T-helper 1 cell treated with Interleukin-12 subunit alpha and Interleukin-12 subunit beta and Interleukin-4 antibody, amounts not matched to agents 30 μg/mL and 1 μg/mL, for 36 hours (primary cell): ENCODE data around the gene KIF3C.
"Not testable (repeated sequence)": the region's sequence is repeated elsewhere in the genome, so short reads cannot be mapped to it uniquely, and the experiment has no call there.

Source experiments
- H3K27ac Mint-ChIP-seq: one replicate; pipeline ENCODE4 v1.8.0; 2021; ENCODE audit warnings: mild to moderate bottlenecking, mixed read lengths
- H3K27me3 Mint-ChIP-seq: one replicate; pipeline ENCODE4 v1.8.0; 2021; ENCODE audit warnings: low read depth, mixed read lengths
- H3K36me3 Mint-ChIP-seq: one replicate; pipeline ENCODE4 v1.8.0; 2021; ENCODE audit warnings: low read depth, mixed read lengths
- H3K4me1 Mint-ChIP-seq: one replicate; pipeline ENCODE4 v1.8.0; 2021; ENCODE audit warnings: low read depth, mixed read lengths
- H3K4me3 Mint-ChIP-seq: one replicate; pipeline ENCODE4 v1.8.0; 2021; ENCODE audit warnings: mild to moderate bottlenecking, moderate library complexity, mixed read lengths
- H3K9me3 Mint-ChIP-seq: one replicate; pipeline ENCODE4 v1.8.0; 2021; ENCODE audit warnings: mixed read lengths

Gene KIF3C

DNA sequence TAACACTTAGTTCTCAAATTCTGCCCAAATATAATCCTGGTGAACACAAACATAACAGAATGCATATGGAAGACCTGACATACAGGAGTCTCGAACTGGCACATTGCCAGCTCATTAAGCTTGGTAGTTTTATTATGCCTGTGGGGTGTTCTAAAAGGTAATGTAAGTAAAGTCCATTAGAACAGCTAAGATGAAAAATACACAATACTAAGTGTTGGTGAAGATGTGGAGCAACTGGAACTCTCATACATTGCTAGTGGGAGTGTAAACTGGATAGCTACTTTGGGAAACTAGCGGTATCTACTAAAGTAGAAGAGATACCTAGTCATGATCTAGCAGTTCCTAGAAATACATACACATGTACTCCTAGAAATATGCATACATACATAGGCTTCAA, 27.3 kb upstream of the KIF3C start:
- H3K4me1 Mint-ChIP-seq: peaks cover 6% of the 10 kb centered on the region
- no peak overlapping the region for H3K4me3 Mint-ChIP-seq
- no peaks in the 10 kb centered on the region for H3K27me3 Mint-ChIP-seq
- H3K9me3 Mint-ChIP-seq: peaks cover 5% of the 10 kb centered on the region
- no peaks in the 10 kb centered on the region for H3K36me3 Mint-ChIP-seq
- no peak overlapping the region for H3K27ac Mint-ChIP-seq

DNA sequence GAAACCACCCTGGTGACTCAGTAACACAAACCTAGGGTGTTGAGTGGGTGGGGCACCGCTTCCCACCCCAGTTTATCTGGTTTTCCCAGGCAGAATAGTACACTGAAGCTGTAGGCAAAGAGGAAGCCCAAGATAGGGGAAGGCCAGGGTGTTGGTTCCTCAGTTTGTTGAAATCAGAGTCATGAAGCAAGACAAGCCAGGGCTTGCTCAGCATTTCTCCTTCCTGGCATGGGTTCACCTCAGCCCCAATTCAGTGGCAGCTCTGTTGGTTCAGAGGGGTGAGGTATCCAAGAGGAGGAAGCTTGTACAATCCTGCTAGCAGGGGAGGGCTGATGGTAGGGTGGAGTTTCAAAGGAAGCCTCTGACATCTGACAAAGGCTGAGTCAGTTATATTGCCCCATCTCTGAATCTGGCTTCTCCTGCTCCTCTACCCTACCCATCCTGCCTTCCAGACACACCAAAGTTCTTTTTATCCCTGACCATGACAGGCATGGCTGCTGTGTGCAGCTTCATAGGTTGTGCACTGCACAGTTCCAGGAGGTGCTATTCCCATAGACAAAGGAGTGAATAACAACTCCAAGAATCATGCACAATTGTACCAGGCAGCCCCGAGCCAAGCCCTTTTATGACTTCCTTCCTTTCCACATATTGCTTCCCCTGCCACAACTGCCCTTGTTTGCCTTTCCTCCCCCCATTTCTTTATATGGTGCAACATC, 26.7 kb upstream of the KIF3C start:
- no peak overlapping the region for H3K27ac Mint-ChIP-seq

GRCh38 chr2:26008095-26008494, 25.8 kb upstream of the KIF3C start:
- Mint-ChIP-seq H3K36me3 (no peaks in the 10 kb centered on the region), H3K4me3 (no peak overlapping the region)

More for the DNA sequence above, 26.7 kb upstream of the KIF3C start:
- H3K9me3 Mint-ChIP-seq: peaks cover 5% of the 10 kb centered on the region
- H3K4me1 Mint-ChIP-seq: peaks cover 6% of the 10 kb centered on the region
- H3K36me3 Mint-ChIP-seq: no peaks in the 10 kb centered on the region
- no peaks in the 10 kb centered on the region for H3K27me3 Mint-ChIP-seq
- no peak overlapping the region for H3K4me3 Mint-ChIP-seq

GRCh38 chr2:26002632-26003310, 20.5 kb upstream of the KIF3C start:
- H3K27ac Mint-ChIP-seq: no peak overlapping the region
- no peaks in the 10 kb centered on the region for H3K27me3 Mint-ChIP-seq
- no peaks in the 10 kb centered on the region for H3K9me3 Mint-ChIP-seq
- H3K4me1 Mint-ChIP-seq: peaks cover 7% of the 10 kb centered on the region
- no peaks in the 10 kb centered on the region for H3K36me3 Mint-ChIP-seq
- H3K4me3 Mint-ChIP-seq: no peak overlapping the region

More at GRCh38 chr2:26008095-26008494, 25.8 kb upstream of the KIF3C start:
- Mint-ChIP-seq H3K4me1 (peaks cover 6% of the 10 kb centered on the region), H3K27ac (no peak overlapping the region), H3K9me3 (peaks cover 5% of the 10 kb centered on the region), H3K27me3 (no peaks in the 10 kb centered on the region)

- Mint-ChIP-seq H3K36me3 (no peaks in the 10 kb centered on the region), H3K9me3 (no peaks in the 10 kb centered on the region), H3K27ac (no peak overlapping the region), H3K4me1 (peaks cover 7% of the 10 kb centered on the region), H3K4me3 (no peak overlapping the region), H3K27me3 (no peaks in the 10 kb centered on the region)
Measured at GRCh38 chr2:26001743-26002351, 19.6 kb upstream of the KIF3C start.

- no peaks in the 10 kb centered on the region for H3K36me3 Mint-ChIP-seq
- H3K9me3 Mint-ChIP-seq: no peaks in the 10 kb centered on the region
- H3K27ac Mint-ChIP-seq: no peak overlapping the region
- no peak overlapping the region for H3K4me3 Mint-ChIP-seq
- H3K4me1 Mint-ChIP-seq: peaks cover 7% of the 10 kb centered on the region
- H3K27me3 Mint-ChIP-seq: no peaks in the 10 kb centered on the region
Measured at GRCh38 chr2:26000561-26001082, 18.3 kb upstream of the KIF3C start.

- not testable (repeated sequence) for H3K9me3 Mint-ChIP-seq, H3K36me3 Mint-ChIP-seq, H3K27ac Mint-ChIP-seq, H3K27me3 Mint-ChIP-seq, H3K4me1 Mint-ChIP-seq, H3K4me3 Mint-ChIP-seq
Measured at GRCh38 chr2:25999406-25999805, 17.1 kb upstream of the KIF3C start.

- H3K9me3 Mint-ChIP-seq, H3K4me3 Mint-ChIP-seq, H3K27ac Mint-ChIP-seq, H3K4me1 Mint-ChIP-seq, H3K27me3 Mint-ChIP-seq, H3K36me3 Mint-ChIP-seq: not testable (repeated sequence)
Measured at GRCh38 chr2:25998816-25999383, 16.6 kb upstream of the KIF3C start.

GRCh38 chr2:25996844-25997243, 14.5 kb upstream of the KIF3C start:
- peaks cover 12% of the 10 kb centered on the region for H3K27me3 Mint-ChIP-seq
- no peaks in the 10 kb centered on the region for H3K9me3 Mint-ChIP-seq
- H3K4me1 Mint-ChIP-seq: peaks cover 15% of the 10 kb centered on the region
- no peak overlapping the region for H3K27ac Mint-ChIP-seq
- no peaks in the 10 kb centered on the region for H3K36me3 Mint-ChIP-seq
- H3K4me3 Mint-ChIP-seq: no peak overlapping the region

- H3K9me3 Mint-ChIP-seq: no peaks in the 10 kb centered on the region
- no peak overlapping the region for H3K4me3 Mint-ChIP-seq
- peaks cover 26% of the 10 kb centered on the region for H3K4me1 Mint-ChIP-seq
- peaks cover 12% of the 10 kb centered on the region for H3K27me3 Mint-ChIP-seq
- no peaks in the 10 kb centered on the region for H3K36me3 Mint-ChIP-seq
- no peak overlapping the region for H3K27ac Mint-ChIP-seq
Measured at GRCh38 chr2:25994509-25994908, 12.2 kb upstream of the KIF3C start.

DNA sequence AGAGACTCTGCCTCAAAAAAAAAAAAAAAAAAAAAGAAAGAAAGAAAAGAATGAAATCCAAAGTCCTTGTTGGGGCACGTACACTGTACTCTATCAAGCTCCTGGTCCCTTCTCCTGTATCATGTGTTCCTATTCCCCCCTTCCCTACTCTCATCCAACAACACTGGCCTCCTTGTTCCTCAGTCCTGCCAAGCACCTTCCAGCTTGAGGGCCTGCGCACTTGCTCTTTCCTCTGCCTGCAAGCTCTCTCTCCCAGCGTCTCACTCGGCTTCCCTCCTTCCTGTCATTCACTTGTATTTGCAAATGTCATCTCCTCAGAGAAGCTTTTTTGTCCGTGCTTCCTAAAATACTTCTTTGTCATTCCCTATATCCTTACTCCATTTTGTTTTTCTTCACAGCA, 10.8 kb upstream of the KIF3C start:
- Mint-ChIP-seq H3K27me3 (peaks cover 12% of the 10 kb centered on the region), H3K36me3 (no peaks in the 10 kb centered on the region), H3K27ac (no peak overlapping the region), H3K4me1 (peaks cover 24% of the 10 kb centered on the region), H3K9me3 (no peaks in the 10 kb centered on the region), H3K4me3 (no peak overlapping the region)

- no peak overlapping the region for H3K27ac Mint-ChIP-seq
- no peaks in the 10 kb centered on the region for H3K36me3 Mint-ChIP-seq
- no peaks in the 10 kb centered on the region for H3K9me3 Mint-ChIP-seq
- H3K4me1 Mint-ChIP-seq: peaks cover 24% of the 10 kb centered on the region
- H3K4me3 Mint-ChIP-seq: no peak overlapping the region
- peaks cover 12% of the 10 kb centered on the region for H3K27me3 Mint-ChIP-seq
Measured at GRCh38 chr2:25992556-25992955, 10.3 kb upstream of the KIF3C start.

DNA sequence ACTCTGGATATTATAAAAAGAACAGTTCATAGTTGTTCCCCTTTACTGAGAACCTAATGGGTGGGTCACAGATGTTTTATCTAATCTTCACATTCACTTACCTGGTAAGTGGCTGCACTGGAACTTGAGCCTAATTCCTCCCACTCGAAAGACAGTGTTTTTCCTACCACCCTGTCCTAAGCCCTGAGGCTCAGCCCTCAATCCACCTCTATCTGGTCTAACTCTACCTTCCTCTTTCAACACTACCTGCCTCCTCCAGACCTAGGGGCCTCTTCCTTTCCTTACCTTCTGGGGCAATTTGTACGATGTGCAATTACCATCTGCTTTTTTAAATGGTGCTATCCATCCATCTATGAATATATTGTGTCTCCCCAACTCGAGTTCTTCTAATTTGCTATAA, 9.7 kb upstream of the KIF3C start:
- Mint-ChIP-seq H3K4me1 (peaks cover 24% of the 10 kb centered on the region), H3K27ac (no peak overlapping the region), H3K9me3 (no peaks in the 10 kb centered on the region), H3K4me3 (no peak overlapping the region), H3K27me3 (peaks cover 12% of the 10 kb centered on the region), H3K36me3 (no peaks in the 10 kb centered on the region)

GRCh38 chr2:25989154-25989553, 6.9 kb upstream of the KIF3C start:
- peaks cover 24% of the 10 kb centered on the region for H3K4me1 Mint-ChIP-seq
- no peak overlapping the region for H3K27ac Mint-ChIP-seq
- H3K9me3 Mint-ChIP-seq: no peaks in the 10 kb centered on the region
- no peaks in the 10 kb centered on the region for H3K36me3 Mint-ChIP-seq
- H3K4me3 Mint-ChIP-seq: no peak overlapping the region
- peaks cover 12% of the 10 kb centered on the region for H3K27me3 Mint-ChIP-seq

DNA sequence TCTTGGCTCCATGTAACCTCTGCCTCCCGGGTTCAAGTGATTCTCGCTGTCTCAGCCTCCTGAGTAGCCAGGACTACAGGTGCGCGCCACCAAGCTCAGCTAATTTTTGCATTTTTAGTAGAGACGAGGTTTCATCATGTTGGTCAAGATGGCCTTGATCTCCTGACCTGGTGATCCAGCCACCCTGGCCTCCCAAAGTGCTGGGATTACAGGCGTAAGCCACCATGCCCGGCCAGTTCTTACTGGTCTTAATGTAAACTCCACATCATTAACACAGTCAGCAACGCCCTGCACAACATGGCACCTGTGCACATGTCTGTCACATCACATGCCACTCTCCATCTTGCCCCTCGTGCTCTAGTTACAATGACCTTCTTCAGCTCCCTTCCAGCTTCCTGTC, 5.8 kb upstream of the KIF3C start:
- peaks cover 24% of the 10 kb centered on the region for H3K4me1 Mint-ChIP-seq
- peaks cover 10% of the 10 kb centered on the region for H3K27me3 Mint-ChIP-seq
- no peaks in the 10 kb centered on the region for H3K9me3 Mint-ChIP-seq
- no peak overlapping the region for H3K4me3 Mint-ChIP-seq
- H3K36me3 Mint-ChIP-seq: no peaks in the 10 kb centered on the region
- no peak overlapping the region for H3K27ac Mint-ChIP-seq
